ENCODE measurements around the gene HEATR9.

DNA sequence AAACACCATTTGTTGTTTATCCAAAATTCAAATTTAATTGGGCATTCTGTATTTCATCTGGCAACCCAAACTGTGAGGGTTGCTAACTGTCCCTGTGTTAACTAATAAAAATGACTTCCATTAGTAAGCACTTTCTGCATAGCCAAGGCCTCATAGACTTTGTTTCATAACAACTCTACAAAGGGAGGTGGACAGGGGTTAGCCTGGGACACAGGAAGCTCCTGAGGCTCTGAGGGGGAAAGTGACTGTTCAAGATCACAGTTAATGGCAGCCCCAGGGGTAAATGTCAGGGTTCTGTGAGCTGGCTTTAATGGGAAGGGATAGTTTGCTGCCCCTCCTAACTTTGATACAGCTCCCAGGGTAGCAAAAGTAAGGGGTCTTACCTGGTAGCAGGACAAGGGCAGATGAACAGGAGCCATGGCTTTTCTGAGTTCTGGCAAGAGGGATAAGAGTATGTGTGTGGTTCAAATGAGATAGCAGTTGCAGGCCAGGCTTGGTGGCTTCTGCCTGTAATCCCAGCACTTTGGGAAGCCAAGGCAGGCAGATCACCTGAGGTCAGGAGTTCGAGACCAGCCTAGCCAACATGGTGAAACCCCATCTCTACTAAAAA lies 2.2 kb downstream of the HEATR9 start:
- TF ChIP-seq, protein P1, sequence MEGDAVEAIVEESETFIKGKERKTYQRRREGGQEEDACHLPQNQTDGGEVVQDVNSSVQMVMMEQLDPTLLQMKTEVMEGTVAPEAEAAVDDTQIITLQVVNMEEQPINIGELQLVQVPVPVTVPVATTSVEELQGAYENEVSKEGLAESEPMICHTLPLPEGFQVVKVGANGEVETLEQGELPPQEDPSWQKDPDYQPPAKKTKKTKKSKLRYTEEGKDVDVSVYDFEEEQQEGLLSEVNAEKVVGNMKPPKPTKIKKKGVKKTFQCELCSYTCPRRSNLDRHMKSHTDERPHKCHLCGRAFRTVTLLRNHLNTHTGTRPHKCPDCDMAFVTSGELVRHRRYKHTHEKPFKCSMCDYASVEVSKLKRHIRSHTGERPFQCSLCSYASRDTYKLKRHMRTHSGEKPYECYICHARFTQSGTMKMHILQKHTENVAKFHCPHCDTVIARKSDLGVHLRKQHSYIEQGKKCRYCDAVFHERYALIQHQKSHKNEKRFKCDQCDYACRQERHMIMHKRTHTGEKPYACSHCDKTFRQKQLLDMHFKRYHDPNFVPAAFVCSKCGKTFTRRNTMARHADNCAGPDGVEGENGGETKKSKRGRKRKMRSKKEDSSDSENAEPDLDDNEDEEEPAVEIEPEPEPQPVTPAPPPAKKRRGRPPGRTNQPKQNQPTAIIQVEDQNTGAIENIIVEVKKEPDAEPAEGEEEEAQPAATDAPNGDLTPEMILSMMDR (IDR thresholded peaks at IDR 0.05) = no peak
- no peak for TF ChIP-seq ATF1 (CRISPR knock-in tag; IDR thresholded peaks at IDR 0.05)
- no peak for TF ChIP-seq ZNF121 (CRISPR knock-in tag; IDR thresholded peaks at IDR 0.05)
- TF ChIP-seq, protein P2, sequence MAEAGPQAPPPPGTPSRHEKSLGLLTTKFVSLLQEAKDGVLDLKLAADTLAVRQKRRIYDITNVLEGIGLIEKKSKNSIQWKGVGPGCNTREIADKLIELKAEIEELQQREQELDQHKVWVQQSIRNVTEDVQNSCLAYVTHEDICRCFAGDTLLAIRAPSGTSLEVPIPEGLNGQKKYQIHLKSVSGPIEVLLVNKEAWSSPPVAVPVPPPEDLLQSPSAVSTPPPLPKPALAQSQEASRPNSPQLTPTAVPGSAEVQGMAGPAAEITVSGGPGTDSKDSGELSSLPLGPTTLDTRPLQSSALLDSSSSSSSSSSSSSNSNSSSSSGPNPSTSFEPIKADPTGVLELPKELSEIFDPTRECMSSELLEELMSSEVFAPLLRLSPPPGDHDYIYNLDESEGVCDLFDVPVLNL (CRISPR knock-in tag; IDR thresholded peaks at IDR 0.05; ENCODE audit: borderline replicate concordance, low read depth) = no peak
- no peak for TF ChIP-seq SMAD3 (CRISPR knock-in tag; IDR thresholded peaks at IDR 0.05; ENCODE audit: borderline replicate concordance)
- TF ChIP-seq JAZF1 (CRISPR knock-in tag; IDR thresholded peaks at IDR 0.05) = no peak

Data from WTC11 (cell line).